Measurements from ENCODE around the gene INTS7. TPM values are rescaled to one million over a fixed set of nuclear protein-coding genes. Genes with fewer than 3 reads are reported as not detected.

Gene INTS7
- total and polyA plus RNA-seq, 12 donors, result 6.3 to 24.5 (median 12.2) TPM

- Histone ChIP-seq H3K27ac (no peak overlapping the region), H3K4me3 (no peak overlapping the region), H3K4me1 (replicated peaks in 1 of 2) (peaks cover 0 to 4% of the 10 kb centered on the region in 2 donors), H3K36me3 (replicated peaks in 1 of 2) (no peaks in the 10 kb centered on the region), H3K27me3 (no peaks in the 10 kb centered on the region), H3K9me3 (replicated peaks in 1 of 3) (no peaks in the 10 kb centered on the region)
- 67 to 80% (median 75%) methylated on average over 6 of the region's 6 CpGs for WGBS, 4 donors
- no peak for DNase-seq
- TF ChIP-seq POLR2A (IDR thresholded peaks at IDR 0.05) (no peak), CTCF (IDR thresholded peaks at IDR 0.05) (no peak)
- intact Hi-C loops (cut with DNase I), result loop anchor here (10.0 kb wide), 2 partner anchors 101 to 241 kb away; partner anchors contain the start of gene LPGAT1 (in 1 of the 2)
Measured at GRCh38 chr1:211935448-211935970, 99.8 kb downstream of the INTS7 start.

GRCh38 chr1:211933946-211934714, 101.2 kb downstream of the INTS7 start:
- 61 to 68% (median 65%) methylated on average over 7 of the region's 7 CpGs for WGBS, 4 donors
- peaks cover 0 to 3% of the 10 kb centered on the region in 2 donors for H3K4me1 ChIP-seq (replicated peaks in 1 of 2)
- DNase-seq, result no peak

GRCh38 chr1:211932933-211933254, 102.5 kb downstream of the INTS7 start:
- Histone ChIP-seq H3K36me3 (replicated peaks in 1 of 2) (no peaks in the 10 kb centered on the region), H3K27ac (no peak overlapping the region), H3K4me1 (replicated peaks in 1 of 2) (peaks cover 0 to 5% of the 10 kb centered on the region in 2 donors), H3K9me3 (replicated peaks in 1 of 3) (no peaks in the 10 kb centered on the region), H3K27me3 (no peaks in the 10 kb centered on the region), H3K4me3 (no peak overlapping the region)
- intact Hi-C loops (cut with DNase I), result loop anchor here (10.0 kb wide), 2 partner anchors 98 to 238 kb away; partner anchors contain the start of gene LPGAT1 (in 1 of the 2)
- TF ChIP-seq CTCF (IDR thresholded peaks at IDR 0.05) (no peak), POLR2A (IDR thresholded peaks at IDR 0.05) (no peak)
- DNase-seq, result no peak

More at GRCh38 chr1:211933946-211934714, 101.2 kb downstream of the INTS7 start:
- Histone ChIP-seq H3K27ac (no peak overlapping the region), H3K36me3 (replicated peaks in 1 of 2) (no peaks in the 10 kb centered on the region), H3K9me3 (replicated peaks in 1 of 3) (no peaks in the 10 kb centered on the region), H3K27me3 (no peaks in the 10 kb centered on the region), H3K4me3 (no peak overlapping the region)
- TF ChIP-seq POLR2A (IDR thresholded peaks at IDR 0.05) (no peak), CTCF (IDR thresholded peaks at IDR 0.05) (no peak)
- intact Hi-C loops (cut with DNase I), result loop anchor here (10.0 kb wide), 2 partner anchors 99 to 239 kb away; partner anchors contain the start of gene LPGAT1 (in 1 of the 2)

- DNase-seq, result no peak
- H3K27me3 ChIP-seq, result no peaks in the 10 kb centered on the region
- peaks cover 0 to 5% of the 10 kb centered on the region in 2 donors for H3K4me1 ChIP-seq (replicated peaks in 1 of 2)
- intact Hi-C loops (cut with DNase I), result loop anchor here (10.0 kb wide), 2 partner anchors 98 to 238 kb away; partner anchors contain the start of gene LPGAT1 (in 1 of the 2)
- no peaks in the 10 kb centered on the region for H3K9me3 ChIP-seq (replicated peaks in 1 of 3)
- TF ChIP-seq CTCF (IDR thresholded peaks at IDR 0.05), result no peak
- no peak for TF ChIP-seq POLR2A (IDR thresholded peaks at IDR 0.05)
- no peaks in the 10 kb centered on the region for H3K36me3 ChIP-seq (replicated peaks in 1 of 2)
- no peak overlapping the region for H3K27ac ChIP-seq
- no peak overlapping the region for H3K4me3 ChIP-seq
- WGBS, 4 donors, result 65 to 84% (median 73%) methylated on average over 8 to 9 of the region's 9 CpGs
Measured at GRCh38 chr1:211932231-211932932, 103.0 kb downstream of the INTS7 start.

Data from adrenal gland (tissue), 12 donors.